ENCODE measurements around the gene AP2A2. TPM values are rescaled to one million over a fixed set of nuclear protein-coding genes. Genes with fewer than 3 reads are reported as not detected.

Gene AP2A2
- total RNA-seq, 2 experiments from 2014 or later = 49.1 to 52.1 TPM

GRCh38 chr11:921921-922678 lies 3.6 kb upstream of the AP2A2 start:
- DNase-seq (no peak), ATAC-seq (ENCODE audit: low read depth) (no peak)
- POLR2A ChIA-PET = no interaction called here
- Mint-ChIP-seq H3K27me3 (no peaks in the 10 kb centered on the region), H3K36me3 (peaks cover 2% of the 10 kb centered on the region), H3K4me3 (no peak overlapping the region), H3K27ac (no peak overlapping the region), H3K4me1 (peaks cover 8% of the 10 kb centered on the region), H3K9me3 (no peaks in the 10 kb centered on the region)

GRCh38 chr11:923691-924405 lies 1.8 kb upstream of the AP2A2 start:
- ATAC-seq (ENCODE audit: low read depth) (no peak), DNase-seq (no peak)
- no peaks in the 10 kb centered on the region for H3K9me3 Mint-ChIP-seq
- H3K27me3 Mint-ChIP-seq = no peaks in the 10 kb centered on the region
- peaks cover 5% of the 10 kb centered on the region for H3K36me3 Mint-ChIP-seq
- peaks cover 24% of the 10 kb centered on the region for H3K4me1 Mint-ChIP-seq
- POLR2A ChIA-PET = interaction anchor here (2.4 kb wide), 1 partner anchor 13 kb away, joined by 10 read pairs; the partner anchor contains the start of gene CHID1
- no peak overlapping the region for H3K27ac Mint-ChIP-seq
- no peak overlapping the region for H3K4me3 Mint-ChIP-seq

GRCh38 chr11:924406-925157 lies 1.1 kb upstream of the AP2A2 start:
- POLR2A ChIA-PET = interaction anchor here (0.5 to 2.4 kb wide), 3 partner anchors 14 to 126 kb away, joined by 3 to 10 read pairs (median 3); partner anchors contain the start of gene CHID1
- no peaks in the 10 kb centered on the region for H3K27me3 Mint-ChIP-seq
- peaks cover 5% of the 10 kb centered on the region for H3K36me3 Mint-ChIP-seq
- no peak for DNase-seq
- H3K27ac Mint-ChIP-seq = no peak overlapping the region
- no peak overlapping the region for H3K4me3 Mint-ChIP-seq
- H3K4me1 Mint-ChIP-seq = peaks cover 24% of the 10 kb centered on the region
- H3K9me3 Mint-ChIP-seq = no peaks in the 10 kb centered on the region
- ATAC-seq (ENCODE audit: low read depth) = no peak

- ATAC-seq (ENCODE audit: low read depth) = no peak
- Mint-ChIP-seq H3K36me3 (peaks cover 5% of the 10 kb centered on the region), H3K9me3 (no peaks in the 10 kb centered on the region), H3K27ac (no peak overlapping the region), H3K27me3 (no peaks in the 10 kb centered on the region), H3K4me3 (no peak overlapping the region), H3K4me1 (peaks cover 24% of the 10 kb centered on the region)
- DNase-seq = no peak
- POLR2A ChIA-PET = interaction anchor here (0.5 to 2.4 kb wide), 3 partner anchors 13 to 126 kb away, joined by 3 to 10 read pairs (median 3); partner anchors contain the start of gene CHID1
These were observed 543 bp upstream of the AP2A2 start for GRCh38 chr11:925158-925495.

- Mint-ChIP-seq H3K4me1 (peaks cover 30% of the 10 kb centered on the region), H3K9me3 (no peaks in the 10 kb centered on the region)
- no peak for ATAC-seq (ENCODE audit: low read depth)
These were observed 759 bp downstream of the AP2A2 start for GRCh38 chr11:926341-926916.

GRCh38 chr11:927871-928270 lies 2.2 kb downstream of the AP2A2 start:
- Mint-ChIP-seq H3K27me3 (no peaks in the 10 kb centered on the region), H3K4me1 (peaks cover 36% of the 10 kb centered on the region), H3K4me3 (peak overlapping the region; percentile 86), H3K36me3 (peaks cover 9% of the 10 kb centered on the region), H3K27ac (peak overlapping the region; percentile 84), H3K9me3 (no peaks in the 10 kb centered on the region)
- ATAC-seq (ENCODE audit: low read depth) (peak; percentile 52), DNase-seq (no peak)
- POLR2A ChIA-PET = interaction anchor here (0.6 kb wide), 1 partner anchor 16 kb away, joined by 4 read pairs; no protein-coding TSS in a partner anchor

More at GRCh38 chr11:926341-926916, 759 bp downstream of the AP2A2 start:
- Mint-ChIP-seq H3K27ac (peak overlapping the region; percentile 84), H3K4me3 (peak overlapping the region; percentile 86), H3K27me3 (no peaks in the 10 kb centered on the region), H3K36me3 (peaks cover 5% of the 10 kb centered on the region)
- no peak for DNase-seq
- POLR2A ChIA-PET = no interaction called here

- DNase-seq (no peak), ATAC-seq (ENCODE audit: low read depth) (no peak)
- Mint-ChIP-seq H3K36me3 (peaks cover 10% of the 10 kb centered on the region), H3K9me3 (no peaks in the 10 kb centered on the region), H3K27ac (no peak overlapping the region), H3K4me1 (peaks cover 44% of the 10 kb centered on the region), H3K27me3 (no peaks in the 10 kb centered on the region), H3K4me3 (peak overlapping the region; percentile 35)
- POLR2A ChIA-PET = no interaction called here
These were observed 3.1 kb downstream of the AP2A2 start for GRCh38 chr11:928786-929185.

- Mint-ChIP-seq H3K9me3 (no peaks in the 10 kb centered on the region), H3K27ac (no peak overlapping the region), H3K27me3 (no peaks in the 10 kb centered on the region), H3K36me3 (peaks cover 10% of the 10 kb centered on the region), H3K4me1 (peaks cover 46% of the 10 kb centered on the region), H3K4me3 (no peak overlapping the region)
- DNase-seq (no peak), ATAC-seq (ENCODE audit: low read depth) (no peak)
- POLR2A ChIA-PET = no interaction called here
These were observed 3.7 kb downstream of the AP2A2 start for GRCh38 chr11:929405-929804.

GRCh38 chr11:931385-931784 lies 5.7 kb downstream of the AP2A2 start:
- Mint-ChIP-seq H3K9me3 (no peaks in the 10 kb centered on the region), H3K4me1 (peaks cover 50% of the 10 kb centered on the region), H3K27me3 (no peaks in the 10 kb centered on the region), H3K27ac (no peak overlapping the region), H3K4me3 (no peak overlapping the region), H3K36me3 (peaks cover 10% of the 10 kb centered on the region)
- POLR2A ChIA-PET = no interaction called here
- no peak for DNase-seq
- ATAC-seq (ENCODE audit: low read depth) = no peak

GRCh38 chr11:932435-932834 lies 6.8 kb downstream of the AP2A2 start:
- H3K4me3 Mint-ChIP-seq = no peak overlapping the region
- no peaks in the 10 kb centered on the region for H3K27me3 Mint-ChIP-seq

GRCh38 chr11:933142-933851 lies 7.6 kb downstream of the AP2A2 start:
- Mint-ChIP-seq H3K27me3 (no peaks in the 10 kb centered on the region), H3K27ac (no peak overlapping the region), H3K36me3 (peaks cover 8% of the 10 kb centered on the region), H3K4me1 (peaks cover 48% of the 10 kb centered on the region), H3K4me3 (no peak overlapping the region), H3K9me3 (no peaks in the 10 kb centered on the region)
- DNase-seq (no peak), ATAC-seq (ENCODE audit: low read depth) (no peak)
- POLR2A ChIA-PET = no interaction called here

More at GRCh38 chr11:932435-932834, 6.8 kb downstream of the AP2A2 start:
- H3K9me3 Mint-ChIP-seq = no peaks in the 10 kb centered on the region
- DNase-seq (no peak), ATAC-seq (ENCODE audit: low read depth) (no peak)
- peaks cover 49% of the 10 kb centered on the region for H3K4me1 Mint-ChIP-seq
- H3K27ac Mint-ChIP-seq = no peak overlapping the region
- H3K36me3 Mint-ChIP-seq = peaks cover 8% of the 10 kb centered on the region
- POLR2A ChIA-PET = no interaction called here

GRCh38 chr11:933936-934335 lies 8.3 kb downstream of the AP2A2 start:
- Mint-ChIP-seq H3K4me3 (no peak overlapping the region), H3K27ac (no peak overlapping the region), H3K27me3 (no peaks in the 10 kb centered on the region), H3K9me3 (no peaks in the 10 kb centered on the region), H3K4me1 (peaks cover 42% of the 10 kb centered on the region), H3K36me3 (peaks cover 5% of the 10 kb centered on the region)
- ATAC-seq (ENCODE audit: low read depth) (no peak), DNase-seq (no peak)
- POLR2A ChIA-PET = no interaction called here

- H3K27me3 Mint-ChIP-seq = no peaks in the 10 kb centered on the region
- peaks cover 42% of the 10 kb centered on the region for H3K4me1 Mint-ChIP-seq
- ATAC-seq (ENCODE audit: low read depth) (no peak), DNase-seq (no peak)
- H3K4me3 Mint-ChIP-seq = no peak overlapping the region
- H3K27ac Mint-ChIP-seq = no peak overlapping the region
- no peaks in the 10 kb centered on the region for H3K9me3 Mint-ChIP-seq
- peaks cover 5% of the 10 kb centered on the region for H3K36me3 Mint-ChIP-seq
- POLR2A ChIA-PET = no interaction called here
These were observed 8.9 kb downstream of the AP2A2 start for GRCh38 chr11:934527-934926.

All from activated naive CD8-positive, alpha-beta T cell treated with anti-CD3 and anti-CD28 coated beads, Interleukin-2, amount 10 ng/mL, durations not matched to agents 7 days and 5 days (primary cell).